ENCODE results near the gene LAX1. TPM values are rescaled to one million over a fixed set of nuclear protein-coding genes. Genes with fewer than 3 reads are reported as not detected.

LAX1 gene
- total and polyA plus RNA-seq, 2 experiments from 2014 or later = not detected

DNA sequence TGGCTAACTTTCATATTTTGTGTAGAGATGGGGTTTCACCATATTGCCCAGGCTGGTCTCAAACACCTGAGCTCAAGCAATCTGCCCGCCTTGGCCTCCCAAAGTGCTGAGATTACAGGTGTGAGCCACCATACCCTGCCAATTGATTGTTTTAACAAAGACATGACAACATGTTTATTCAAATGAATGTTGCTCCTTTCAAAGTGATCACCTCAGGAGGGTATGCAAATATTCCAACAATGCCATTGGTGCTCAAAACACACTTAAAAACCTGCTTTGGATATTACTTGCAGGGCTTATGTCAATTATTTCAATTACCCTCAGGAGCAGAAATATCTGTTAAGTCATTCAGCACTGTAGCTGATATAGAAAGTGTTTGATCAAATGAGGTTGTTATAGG, 7.9 kb downstream of the LAX1 start:
- Histone ChIP-seq H3K4me3 (no peak overlapping the region), H4K20me1 (ENCODE audit: insufficient read depth, poor library complexity, severe bottlenecking) (no peaks in the 10 kb centered on the region), H3K27me3 (no peaks in the 10 kb centered on the region), H3K27ac (no peak overlapping the region), H3K36me3 (replicated peaks; ENCODE audit: insufficient read depth, low read depth) (no peaks in the 10 kb centered on the region), H3K9me3 (ENCODE audit: low read depth) (no peaks in the 10 kb centered on the region), H3K4me1 (ENCODE audit: insufficient read depth) (peaks cover 6% of the 10 kb centered on the region), H3K9me2 (replicated peaks; ENCODE audit: insufficient read depth) (no peaks in the 10 kb centered on the region), H3K79me2 (no peaks in the 10 kb centered on the region), H3K4me2 (no peak overlapping the region), H2AFZ (no peak overlapping the region)
- 81% methylated on average over 1 of the region's 1 CpG for WGBS (ENCODE audit: low lambda C conversion rate, missing lambda C conversion rate)
- no peak for DNase-seq (ENCODE audit: low spot score)
- no peak for TF ChIP-seq EZH2 (IDR thresholded peaks at IDR 0.05; ENCODE audit: borderline replicate concordance)
- no peak for TF ChIP-seq EZH2phosphoT487 (IDR thresholded peaks at IDR 0.05; ENCODE audit: low read depth, severe bottlenecking, unreplicated experiment)
- TF ChIP-seq, protein P1, sequence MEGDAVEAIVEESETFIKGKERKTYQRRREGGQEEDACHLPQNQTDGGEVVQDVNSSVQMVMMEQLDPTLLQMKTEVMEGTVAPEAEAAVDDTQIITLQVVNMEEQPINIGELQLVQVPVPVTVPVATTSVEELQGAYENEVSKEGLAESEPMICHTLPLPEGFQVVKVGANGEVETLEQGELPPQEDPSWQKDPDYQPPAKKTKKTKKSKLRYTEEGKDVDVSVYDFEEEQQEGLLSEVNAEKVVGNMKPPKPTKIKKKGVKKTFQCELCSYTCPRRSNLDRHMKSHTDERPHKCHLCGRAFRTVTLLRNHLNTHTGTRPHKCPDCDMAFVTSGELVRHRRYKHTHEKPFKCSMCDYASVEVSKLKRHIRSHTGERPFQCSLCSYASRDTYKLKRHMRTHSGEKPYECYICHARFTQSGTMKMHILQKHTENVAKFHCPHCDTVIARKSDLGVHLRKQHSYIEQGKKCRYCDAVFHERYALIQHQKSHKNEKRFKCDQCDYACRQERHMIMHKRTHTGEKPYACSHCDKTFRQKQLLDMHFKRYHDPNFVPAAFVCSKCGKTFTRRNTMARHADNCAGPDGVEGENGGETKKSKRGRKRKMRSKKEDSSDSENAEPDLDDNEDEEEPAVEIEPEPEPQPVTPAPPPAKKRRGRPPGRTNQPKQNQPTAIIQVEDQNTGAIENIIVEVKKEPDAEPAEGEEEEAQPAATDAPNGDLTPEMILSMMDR (IDR thresholded peaks at IDR 0.05; ENCODE audit: poor library complexity) = no peak

DNA sequence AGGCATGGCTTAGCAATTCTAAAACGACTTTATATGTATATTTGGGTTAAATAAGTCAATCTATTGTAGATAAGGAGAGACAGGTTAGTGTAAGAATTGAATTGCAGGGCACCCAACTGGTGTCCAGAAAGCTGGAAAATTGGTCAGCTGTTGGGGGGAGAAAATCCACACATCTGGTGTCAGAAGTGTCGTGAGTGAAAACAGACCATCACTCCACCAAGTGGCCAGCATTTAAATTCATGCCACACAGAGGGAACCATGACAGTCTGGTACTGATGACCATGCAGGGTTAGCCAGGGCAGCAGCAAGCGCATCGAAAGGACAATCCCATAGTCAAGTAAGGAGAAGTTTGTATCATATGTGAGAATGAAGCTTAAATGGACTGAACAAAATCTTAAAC, 11.7 kb downstream of the LAX1 start:
- Histone ChIP-seq H3K4me2 (no peak overlapping the region), H3K9me3 (ENCODE audit: low read depth) (no peaks in the 10 kb centered on the region), H4K20me1 (ENCODE audit: insufficient read depth, poor library complexity, severe bottlenecking) (no peaks in the 10 kb centered on the region), H3K27ac (no peak overlapping the region), H2AFZ (no peak overlapping the region), H3K79me2 (no peaks in the 10 kb centered on the region), H3K36me3 (replicated peaks; ENCODE audit: insufficient read depth, low read depth) (no peaks in the 10 kb centered on the region), H3K9me2 (replicated peaks; ENCODE audit: insufficient read depth) (no peaks in the 10 kb centered on the region), H3K4me3 (no peak overlapping the region), H3K4me1 (ENCODE audit: insufficient read depth) (no peaks in the 10 kb centered on the region), H3K27me3 (no peaks in the 10 kb centered on the region)
- DNase-seq (ENCODE audit: low spot score) = no peak
- TF ChIP-seq EZH2phosphoT487 (IDR thresholded peaks at IDR 0.05; ENCODE audit: low read depth, severe bottlenecking, unreplicated experiment) (no peak), EZH2 (IDR thresholded peaks at IDR 0.05; ENCODE audit: borderline replicate concordance) (no peak)
- TF ChIP-seq, protein P1 (IDR thresholded peaks at IDR 0.05; ENCODE audit: poor library complexity) = peak; percentile 12
- WGBS (ENCODE audit: low lambda C conversion rate, missing lambda C conversion rate) = 70% methylated on average over 4 of the region's 4 CpGs

DNA sequence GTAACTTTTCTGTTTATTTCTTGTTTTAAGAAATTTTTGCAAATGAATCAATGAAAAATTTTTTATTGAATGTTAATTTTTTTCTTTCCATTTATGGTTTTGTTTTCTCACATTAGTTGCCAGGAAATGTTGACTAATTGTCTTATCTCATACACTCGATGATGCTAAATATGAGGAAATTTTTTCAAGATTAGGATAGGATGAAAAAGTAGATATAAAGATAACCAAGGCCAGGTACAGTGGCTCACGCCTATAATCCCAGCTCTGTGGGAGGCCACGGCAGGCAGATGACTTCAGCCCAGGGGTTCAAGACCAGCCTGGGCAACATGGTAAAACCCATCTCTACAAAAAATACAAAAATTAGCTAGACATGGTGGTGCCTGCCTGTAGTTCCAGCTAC, 12.6 kb downstream of the LAX1 start:
- Histone ChIP-seq H3K4me2 (no peak overlapping the region), H3K4me1 (ENCODE audit: insufficient read depth) (no peaks in the 10 kb centered on the region), H2AFZ (no peak overlapping the region), H3K4me3 (no peak overlapping the region), H3K27ac (no peak overlapping the region), H3K27me3 (no peaks in the 10 kb centered on the region), H3K79me2 (no peaks in the 10 kb centered on the region), H3K36me3 (replicated peaks; ENCODE audit: insufficient read depth, low read depth) (no peaks in the 10 kb centered on the region), H3K9me3 (ENCODE audit: low read depth) (no peaks in the 10 kb centered on the region), H3K9me2 (replicated peaks; ENCODE audit: insufficient read depth) (no peaks in the 10 kb centered on the region), H4K20me1 (ENCODE audit: insufficient read depth, poor library complexity, severe bottlenecking) (no peaks in the 10 kb centered on the region)
- TF ChIP-seq EZH2 (IDR thresholded peaks at IDR 0.05; ENCODE audit: borderline replicate concordance) (no peak), EZH2phosphoT487 (IDR thresholded peaks at IDR 0.05; ENCODE audit: low read depth, severe bottlenecking, unreplicated experiment) (no peak)
- TF ChIP-seq, protein P1 (IDR thresholded peaks at IDR 0.05; ENCODE audit: poor library complexity) = no peak
- no peak for DNase-seq (ENCODE audit: low spot score)
- WGBS (ENCODE audit: low lambda C conversion rate, missing lambda C conversion rate) = 83% methylated on average over 3 of the region's 3 CpGs

DNA sequence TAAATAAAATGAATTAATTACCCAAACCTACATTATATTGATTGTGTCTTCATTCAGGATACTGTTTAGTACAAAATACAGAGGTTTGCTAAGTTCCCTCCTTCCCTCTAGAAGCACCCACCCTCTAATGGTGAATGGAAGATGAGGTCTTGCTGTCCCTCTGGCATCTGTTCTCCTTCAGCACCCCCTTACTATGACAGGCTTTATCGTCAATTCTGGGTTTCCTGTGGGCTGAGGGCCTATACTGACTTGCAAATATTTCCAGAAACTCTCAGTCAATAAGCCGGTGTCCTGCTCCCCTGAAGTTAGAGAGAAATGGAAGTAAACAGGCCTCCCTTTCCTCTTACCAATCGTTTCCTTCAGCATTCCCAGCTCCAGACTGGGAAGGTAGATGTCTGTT, 13.2 kb downstream of the LAX1 start:
- H3K36me3 ChIP-seq (replicated peaks; ENCODE audit: insufficient read depth, low read depth) = no peaks in the 10 kb centered on the region
- H3K4me3 ChIP-seq = no peak overlapping the region
- H4K20me1 ChIP-seq (ENCODE audit: insufficient read depth, poor library complexity, severe bottlenecking) = no peaks in the 10 kb centered on the region
- no peaks in the 10 kb centered on the region for H3K27me3 ChIP-seq
- H3K79me2 ChIP-seq = no peaks in the 10 kb centered on the region
- H3K4me1 ChIP-seq (ENCODE audit: insufficient read depth) = no peaks in the 10 kb centered on the region
- H2AFZ ChIP-seq = no peak overlapping the region
- WGBS (ENCODE audit: low lambda C conversion rate, missing lambda C conversion rate) = 73% methylated on average over 3 of the region's 3 CpGs
- TF ChIP-seq, protein P1 (IDR thresholded peaks at IDR 0.05; ENCODE audit: poor library complexity) = no peak
- no peak for TF ChIP-seq EZH2phosphoT487 (IDR thresholded peaks at IDR 0.05; ENCODE audit: low read depth, severe bottlenecking, unreplicated experiment)
- no peak for TF ChIP-seq EZH2 (IDR thresholded peaks at IDR 0.05; ENCODE audit: borderline replicate concordance)
- DNase-seq (ENCODE audit: low spot score) = no peak
- no peaks in the 10 kb centered on the region for H3K9me3 ChIP-seq (ENCODE audit: low read depth)
- H3K9me2 ChIP-seq (replicated peaks; ENCODE audit: insufficient read depth) = no peaks in the 10 kb centered on the region
- H3K4me2 ChIP-seq = no peak overlapping the region
- no peak overlapping the region for H3K27ac ChIP-seq

Measured in hepatocyte (in vitro differentiated cells).